NCI-H2107 (cell line): ENCODE data around the gene NAV2.

Experiments used
- DNase-seq: peaks from one replicate; lab custom pipeline; 2025; lab: John Stamatoyannopoulos, UW

NAV2 gene

GRCh38 chr11:19779740-19780139 lies 67.1 kb downstream of the NAV2 start:
- DNase-seq = no peak

- no peak for DNase-seq
Observed at GRCh38 chr11:19781351-19781750, 68.7 kb downstream of the NAV2 start.

- DNase-seq = no peak
Observed at GRCh38 chr11:19785265-19785664, 72.6 kb downstream of the NAV2 start.

GRCh38 chr11:19786644-19787043 lies 74.0 kb downstream of the NAV2 start:
- no peak for DNase-seq

- no peak for DNase-seq
Observed at GRCh38 chr11:19788435-19788834, 75.8 kb downstream of the NAV2 start.

GRCh38 chr11:19789245-19789644 lies 76.6 kb downstream of the NAV2 start:
- DNase-seq = no peak

- no peak for DNase-seq
Observed at GRCh38 chr11:19789835-19790710, 77.4 kb downstream of the NAV2 start.

- DNase-seq = no peak
Observed at GRCh38 chr11:19790831-19791552, 78.4 kb downstream of the NAV2 start.

GRCh38 chr11:19792510-19792909 lies 79.9 kb downstream of the NAV2 start:
- no peak for DNase-seq

- no peak for DNase-seq
Observed at GRCh38 chr11:19793326-19793725, 80.7 kb downstream of the NAV2 start.

- no peak for DNase-seq
Observed at GRCh38 chr11:19794161-19794560, 81.5 kb downstream of the NAV2 start.

GRCh38 chr11:19795082-19795481 lies 82.4 kb downstream of the NAV2 start:
- no peak for DNase-seq

- no peak for DNase-seq
Observed at GRCh38 chr11:19800162-19800561, 87.5 kb downstream of the NAV2 start.

GRCh38 chr11:19800714-19801519 lies 88.3 kb downstream of the NAV2 start:
- DNase-seq = no peak

- DNase-seq = no peak
Observed at GRCh38 chr11:19802773-19803293, 90.2 kb downstream of the NAV2 start.

GRCh38 chr11:19803506-19803998 lies 90.9 kb downstream of the NAV2 start:
- DNase-seq = no peak

- DNase-seq = no peak
Observed at GRCh38 chr11:19805376-19805775, 92.7 kb downstream of the NAV2 start.

- DNase-seq = no peak
Observed at GRCh38 chr11:19805827-19806226, 93.2 kb downstream of the NAV2 start.

- DNase-seq = no peak
Observed at GRCh38 chr11:19806251-19806650, 93.6 kb downstream of the NAV2 start.

GRCh38 chr11:19808076-19808911 lies 95.7 kb downstream of the NAV2 start:
- DNase-seq = no peak

- no peak for DNase-seq
Observed at GRCh38 chr11:19810852-19811251, 98.2 kb downstream of the NAV2 start.
